Fibroblast of skin of scalp (primary cell): ENCODE data around the gene RHOT1.

ENCODE experiments used
- DNase-seq: peaks from one replicate; pipeline ENCODE4 v3.0.0-alpha.2; 2013

Gene RHOT1

DNA sequence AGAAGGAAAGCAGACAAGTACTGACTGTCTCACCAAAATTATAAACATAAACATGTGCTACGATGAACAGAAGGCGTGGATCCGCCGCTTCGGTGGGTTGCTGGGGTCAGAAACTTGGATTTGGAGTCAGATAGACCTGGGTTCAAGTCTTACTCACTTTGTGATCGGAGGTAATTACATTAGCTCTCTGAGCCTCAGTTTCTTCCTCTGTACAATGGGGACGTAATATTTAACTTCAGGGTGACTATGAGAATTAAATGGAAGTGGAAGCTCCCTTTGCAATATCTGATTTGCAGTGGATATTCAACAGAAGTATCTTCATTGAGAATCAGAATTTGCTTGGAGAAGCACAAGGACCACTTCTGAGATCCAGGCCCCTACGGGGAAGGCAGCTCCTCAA lies 129.5 kb downstream of the RHOT1 start:
- no peak for DNase-seq

DNA sequence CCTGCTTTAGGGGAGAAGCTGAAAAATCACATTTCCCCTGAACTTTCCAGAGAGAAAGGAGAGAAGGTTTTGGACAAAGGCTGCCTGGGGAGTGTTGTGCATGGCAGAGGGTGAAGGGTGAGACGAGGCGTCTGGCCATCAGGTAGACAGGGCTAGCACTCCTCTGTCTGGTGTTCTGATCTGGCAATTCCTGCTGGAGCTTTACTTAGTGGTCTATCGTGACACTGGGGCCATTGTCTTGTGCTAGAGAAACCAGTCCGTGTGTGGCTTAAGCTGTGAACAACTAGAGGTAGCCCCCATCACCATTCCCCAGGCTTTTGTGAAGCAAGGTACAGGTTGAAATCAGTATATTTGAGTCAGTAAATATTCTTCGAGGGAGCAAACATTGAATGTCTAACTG lies 131.8 kb downstream of the RHOT1 start:
- DNase-seq = no peak

DNA sequence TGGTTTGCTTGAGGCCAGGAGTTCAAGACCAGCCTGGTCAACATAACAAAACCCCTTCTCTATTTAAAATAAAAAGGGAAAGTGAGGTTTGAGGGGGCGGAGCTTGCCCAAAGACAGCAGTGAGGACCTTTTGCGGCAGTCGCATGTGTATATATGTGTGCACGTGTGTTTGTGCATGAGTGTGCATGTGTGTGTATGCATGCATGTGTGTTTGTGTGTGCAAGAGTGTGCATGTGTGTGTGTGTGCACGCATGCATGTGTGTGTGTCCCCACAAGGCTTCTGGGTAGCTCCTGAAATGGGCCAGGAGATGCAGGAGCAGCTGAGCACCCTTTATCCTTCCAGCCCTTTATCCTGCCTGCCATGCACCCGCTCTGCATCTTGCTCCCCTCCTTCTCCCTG lies 132.3 kb downstream of the RHOT1 start:
- DNase-seq = no peak
